HK-2 (cell line): ENCODE data around the gene RPS6KA2.
"Not testable (repeated sequence)": the region's sequence is repeated elsewhere in the genome, so short reads cannot be mapped to it uniquely, and the experiment has no call there.

ENCODE experiments used
- DNase-seq: peaks from one replicate; pipeline ENCODE4 v3.0.0-alpha.2; 2018; ENCODE audit not compliant: unreplicated experiment

Gene RPS6KA2

GRCh38 chr6:166377721-166378120 is 249.3 kb downstream of the RPS6KA2 start:
- DNase-seq = no peak

GRCh38 chr6:166375013-166375412 is 252.0 kb downstream of the RPS6KA2 start:
- DNase-seq = no peak

- no peak for DNase-seq
These were observed 256.6 kb downstream of the RPS6KA2 start for GRCh38 chr6:166370489-166370888.

- DNase-seq = no peak
These were observed 257.3 kb downstream of the RPS6KA2 start for GRCh38 chr6:166369782-166370181.

GRCh38 chr6:166366921-166367320 is 260.1 kb downstream of the RPS6KA2 start:
- no peak for DNase-seq

GRCh38 chr6:166365806-166366205 is 261.2 kb downstream of the RPS6KA2 start:
- DNase-seq = no peak

- no peak for DNase-seq
These were observed 261.8 kb downstream of the RPS6KA2 start for GRCh38 chr6:166365221-166365620.

GRCh38 chr6:166364456-166364855 is 262.6 kb downstream of the RPS6KA2 start:
- no peak for DNase-seq

- DNase-seq = not testable (repeated sequence)
These were observed 264.6 kb downstream of the RPS6KA2 start for GRCh38 chr6:166362427-166362826.

GRCh38 chr6:166361077-166361429 is 266.0 kb downstream of the RPS6KA2 start:
- no peak for DNase-seq

- DNase-seq = no peak
These were observed 266.6 kb downstream of the RPS6KA2 start for GRCh38 chr6:166360243-166361076.
